Measurements from ENCODE around the gene ABCA2. TPM values are rescaled to one million over a fixed set of nuclear protein-coding genes. Genes with fewer than 3 reads are reported as not detected.
A peak's percentile ranks its signal among the peaks of the same experiment; 100 is the strongest.

ABCA2 gene
- total and polyA plus RNA-seq, 9 of the 15 experiments (the other 6 are each of a cell fraction or from before 2014, with no cell fraction given), result 0.69 to 16.3 (median 6.1) TPM; not detected in 2

- TF ChIP-seq DLX4 (CRISPR knock-in tag; IDR thresholded peaks at IDR 0.05), result no peak
- no peak for TF ChIP-seq ZNF277 (CRISPR knock-in tag; IDR thresholded peaks at IDR 0.05; ENCODE audit: borderline replicate concordance)
- TF ChIP-seq ZNF274 (IDR thresholded peaks at IDR 0.05; ENCODE audit: borderline replicate concordance, low read depth, low read length), result no peak
- TF ChIP-seq RBFOX2 (IDR thresholded peaks at IDR 0.05; ENCODE audit: low read depth, low read length), result peak; percentile 90
- no peak for TF ChIP-seq POLR3A (IDR thresholded peaks at IDR 0.05; ENCODE audit: borderline replicate concordance, extremely low read depth, insufficient read depth, insufficient read length)
- no peak for TF ChIP-seq FOXP1 (CRISPR knock-in tag; IDR thresholded peaks at IDR 0.05)
- TF ChIP-seq CTBP1 (IDR thresholded peaks at IDR 0.05; ENCODE audit: borderline replicate concordance), result peak; percentile 61; the same call in 1 of the 2 replicates
- TF ChIP-seq CXXC5 (CRISPR knock-in tag; IDR thresholded peaks at IDR 0.05), result peak; percentile 64
- no peak for TF ChIP-seq RAD21 (CRISPR knock-in tag; conservative IDR thresholded peaks at IDR 0.05 in 1 of 2, IDR thresholded peaks at IDR 0.05 in 1 of 2)
- no peak for TF ChIP-seq BCL6 (CRISPR knock-in tag; IDR thresholded peaks at IDR 0.05)
- no peak for TF ChIP-seq ZNF311 (CRISPR knock-in tag; IDR thresholded peaks at IDR 0.05)
- TF ChIP-seq SOX6 (IDR thresholded peaks at IDR 0.05), result no peak
- no peak for TF ChIP-seq FUS (optimal IDR thresholded peaks at IDR 0.05; ENCODE audit: low read depth, low read length)
- TF ChIP-seq KHSRP (IDR thresholded peaks at IDR 0.05), result no peak
- 0 out of 2 replicates have a peak, but pooled peaks have one; percentile 61 for TF ChIP-seq ZNF282 (CRISPR knock-in tag; IDR thresholded peaks at IDR 0.05)
- TF ChIP-seq PCBP2 (IDR thresholded peaks at IDR 0.05; ENCODE audit: low read depth, low read length, poor library complexity, severe bottlenecking), result no peak
- no peak for TF ChIP-seq NBN (IDR thresholded peaks at IDR 0.05; ENCODE audit: low read depth)
- TF ChIP-seq NCOR1 (IDR thresholded peaks at IDR 0.05), result no peak
- no peak for TF ChIP-seq RHOXF2B (CRISPR knock-in tag; conservative IDR thresholded peaks at IDR 0.05)
- TF ChIP-seq ZNF140 (CRISPR knock-in tag; IDR thresholded peaks at IDR 0.05), result no peak
- no peak for TF ChIP-seq COPS2 (conservative IDR thresholded peaks at IDR 0.05)
- TF ChIP-seq RBM25 (IDR thresholded peaks at IDR 0.05; ENCODE audit: low read depth, low read length, severe bottlenecking), result no peak
- TF ChIP-seq VEZF1 (CRISPR knock-in tag; IDR thresholded peaks at IDR 0.05), result peak; percentile 84
- TF ChIP-seq FIP1L1 (IDR thresholded peaks at IDR 0.05; ENCODE audit: low read depth, low read length, poor library complexity, severe bottlenecking), result no peak
- no peak for TF ChIP-seq ZEB2 (IDR thresholded peaks at IDR 0.05)
- peak; percentile 79 for TF ChIP-seq MYBL2 (IDR thresholded peaks at IDR 0.05; ENCODE audit: low read depth)
- no peak for TF ChIP-seq MYBL2 (CRISPR knock-in tag; IDR thresholded peaks at IDR 0.05; ENCODE audit: borderline replicate concordance)
These were observed 42.3 kb upstream of the ABCA2 start, which contains the start of gene SAPCD2 (continued) for GRCh38 chr9:137070201-137070905.
